Heart left ventricle (tissue), 16 donors: ENCODE data around the gene PPME1. TPM values are rescaled to one million over a fixed set of nuclear protein-coding genes. Genes with fewer than 3 reads are reported as not detected.

ENCODE experiments used
- ATAC-seq, 4 donors: fragments of 200-7000 bp; cut with Tn5 transposase; one replicate each; pipeline ENCODE4 v1.9.1; 2020 to 2022; ENCODE audit warnings: moderate library complexity in 4 of 4, mild to moderate bottlenecking in 3 of 4, moderate number of reproducible peaks in 1 of 4
- DNase-seq, 5 donors: peaks; one replicate each; pipeline ENCODE4 v3.0.0-alpha.2; 2020
- H3K27ac ChIP-seq, 12 donors: fragments of 200-600 bp; sonication (generic) in 4 of 12; one replicate each; pipeline versions ENCODE4 v1.5.0 to v1.8.0; 2016 to 2022; ENCODE audit warnings: mild to moderate bottlenecking in 2 of 12
- H3K27me3 ChIP-seq, 9 donors: fragments of 200-600 bp; sonication (generic) in 2 of 9; one replicate each; pipeline versions ENCODE4 v1.5.1 to v1.8.0; 2016 to 2022; ENCODE audit warnings: mild to moderate bottlenecking in 3 of 9
- H3K36me3 ChIP-seq, 9 donors: fragments of 200-600 bp; sonication (generic) in 2 of 9; one replicate each; pipeline versions ENCODE4 v1.5.0 to v1.8.0; 2018 to 2022; ENCODE audit warnings: mild to moderate bottlenecking in 2 of 9
- H3K4me1 ChIP-seq, 12 donors: fragments of 200-600 bp; sonication (generic) in 4 of 12; one replicate each; pipeline versions ENCODE4 v1.5.0 to v1.8.0; 2016 to 2022; ENCODE audit warnings: mild to moderate bottlenecking in 3 of 12
- H3K4me3 ChIP-seq, 12 donors: fragments of 200-600 bp; sonication (generic) in 4 of 12; one replicate each; pipeline versions ENCODE4 v1.5.0 to v1.8.0; 2017 to 2022; ENCODE audit warnings: mild to moderate bottlenecking in 9 of 12, moderate library complexity in 4 of 12
- H3K9me3 ChIP-seq, 12 donors: fragments of 200-600 bp; sonication (generic) in 4 of 12; one replicate each; pipeline versions ENCODE4 v1.5.0 to v1.8.0; 2016 to 2022; ENCODE audit warnings: mild to moderate bottlenecking in 1 of 12
- CTCF ChIP-seq, 12 donors: fragments of 200-600 bp; sonication (generic) in 4 of 12; IDR thresholded peaks; one replicate each; pipeline versions ENCODE4 v1.5.0 to v1.8.0; 2018 to 2022; ENCODE audit warnings: antibody characterized with exemption in 12 of 12, mild to moderate bottlenecking in 5 of 12
- POLR2A ChIP-seq, 2 donors: fragments of 450-650 bp; IDR thresholded peaks; one replicate each; pipeline ENCODE4 v1.6.1; 2017; ENCODE audit warnings: antibody characterized with exemption in 2 of 2, mild to moderate bottlenecking in 2 of 2, moderate library complexity in 2 of 2
- WGBS, 4 donors: extraction: QIAGEN DNeasy Blood & Tissue Kit in 2 of 4; methylation state at CpG; one replicate each; pipeline versions ENCODE4 v1.1.5 to v1.1.7; 2013 to 2018; 5-methylcytosine and 5-hydroxymethylcytosine counted together
- intact Hi-C, 10 donors: fragments of 100-400 bp; cut with DNase I; formaldehyde crosslinking; loops; one replicate each; pipeline versions ENCODE4 v1.11.1 to v1.14.2; 2022
- polyA plus RNA-seq, 2 donors: library from polyadenylated mRNA; stranded (reverse); fragments of 200-250 nt; gene quantifications; one replicate each; pipeline ENCODE4 v1.2.3, GENCODE V29; 2013
- total RNA-seq, 9 donors: library from RNA; depleted of rRNA in 2 of 9; stranded (reverse); fragments of >200 nt in 2 of 9; fragmentation: NEBNext Ultra II Directional in 3 of 9; extraction: Animal tissue kit (Norgen Biotek cat#: 25700) in 3 of 9; gene quantifications; one replicate each; pipeline versions ENCODE4 v1.1.0 to v1.2.4, GENCODE V29; 2016 to 2023
- donor health status: ischemic (EF 13 %, LVEDD 7.1; RV severe dilation, severe dysfunction).
- donor health status: healthy with polysubstance abuse.
- donor health status: DM: no; HTN: yes; CAD: no.
- donor health status: DM: no; HTN: no; CAD: no.
- donor health status: ischemic (EF 25% LVEDD 6.9; RV normal size, moderate dysfunction).
- donor health status: ischemic (EF 25% LVEDD 5.7; RV mildly dilated, moderate dysfunction).
- donor health status: healthy.
- donor health status: DM: yes; HTN: yes; CAD: no.
- donor health status: ischemic (EF 35%, LVEDD 5.7; RV mildly dilated, moderate dysfunction).
- donor health status: nonischemic (EF 11% LVEDD 7.7; RV severe dilation, severe dysfunction).
- donor health status: DM: yes; HTN: yes; CAD: no.
- donor health status: PGD.
- donor health status: ischemic (EF 29% LVEDD 5.4; RV normal size, mild dysfunction).
- donor health status: nonischemic (EF 23%, LVEDD 6.1; RV moderate dilation, normal function).

Gene PPME1
- total and polyA plus RNA-seq, 11 donors = 21.3 to 40.5 (median 28.5) TPM

- DNase-seq (no peak), ATAC-seq (no peak)
- intact Hi-C loops = no loop called here
- no peak overlapping the region for H3K4me3 ChIP-seq
- WGBS, 4 donors = 92 to 99% (median 94%) methylated on average over 4 of the region's 4 CpGs
- H3K36me3 ChIP-seq = peaks cover 0 to 2% (median 0%) of the 10 kb centered on the region in 9 donors
- TF ChIP-seq POLR2A (IDR thresholded peaks at IDR 0.05) (no peak), CTCF (IDR thresholded peaks at IDR 0.05) (no peak)
- H3K27me3 ChIP-seq = no peaks in the 10 kb centered on the region
- peaks cover 0 to 15% (median 5%) of the 10 kb centered on the region in 12 donors for H3K4me1 ChIP-seq
- H3K9me3 ChIP-seq = peaks cover 0 to 7% (median 0%) of the 10 kb centered on the region in 12 donors
- no peak overlapping the region for H3K27ac ChIP-seq
Observed at GRCh38 chr11:74182635-74183034, 11.5 kb downstream of the PPME1 start.

GRCh38 chr11:74185285-74185684 is 14.2 kb downstream of the PPME1 start:
- DNase-seq (no peak), ATAC-seq (no peak)
- no peaks in the 10 kb centered on the region for H3K27me3 ChIP-seq
- H3K36me3 ChIP-seq = peaks cover 0 to 17% (median 0%) of the 10 kb centered on the region in 9 donors
- H3K9me3 ChIP-seq = peaks cover 0 to 9% (median 0%) of the 10 kb centered on the region in 12 donors
- H3K27ac ChIP-seq = no peak overlapping the region
- 89 to 94% (median 91%) methylated on average over 5 of the region's 5 CpGs for WGBS, 4 donors
- peaks cover 0 to 5% (median 0%) of the 10 kb centered on the region in 12 donors for H3K4me1 ChIP-seq
- TF ChIP-seq CTCF (IDR thresholded peaks at IDR 0.05) (no peak), POLR2A (IDR thresholded peaks at IDR 0.05) (no peak)
- no peak overlapping the region for H3K4me3 ChIP-seq
- intact Hi-C loops = no loop called here

- no peak overlapping the region for H3K27ac ChIP-seq
- intact Hi-C loops = no loop called here
- H3K9me3 ChIP-seq = peaks cover 0 to 13% (median 0%) of the 10 kb centered on the region in 12 donors
- H3K36me3 ChIP-seq = peaks cover 0 to 21% (median 0%) of the 10 kb centered on the region in 9 donors
- 77 to 92% (median 86%) methylated on average over 2 of the region's 2 CpGs for WGBS, 4 donors
- DNase-seq = no peak
- TF ChIP-seq CTCF (IDR thresholded peaks at IDR 0.05) (no peak), POLR2A (IDR thresholded peaks at IDR 0.05) (no peak)
- no peak for ATAC-seq
- H3K4me1 ChIP-seq = peaks cover 0 to 5% (median 0%) of the 10 kb centered on the region in 12 donors
- H3K4me3 ChIP-seq = no peak overlapping the region
- no peaks in the 10 kb centered on the region for H3K27me3 ChIP-seq
Observed at GRCh38 chr11:74185695-74186094, 14.6 kb downstream of the PPME1 start.

GRCh38 chr11:74195828-74196227 is 24.7 kb downstream of the PPME1 start:
- Histone ChIP-seq H3K27ac (no peak overlapping the region), H3K36me3 (peaks cover 0 to 5% (median 0%) of the 10 kb centered on the region in 9 donors), H3K27me3 (no peaks in the 10 kb centered on the region), H3K9me3 (peaks cover 0 to 10% (median 0%) of the 10 kb centered on the region in 12 donors), H3K4me3 (no peak overlapping the region), H3K4me1 (no peaks in the 10 kb centered on the region)
- ATAC-seq (no peak), DNase-seq (no peak)
- no peak for TF ChIP-seq CTCF (IDR thresholded peaks at IDR 0.05)
- no peak for TF ChIP-seq POLR2A (IDR thresholded peaks at IDR 0.05)
- intact Hi-C loops = no loop called here
